NCI-H2029 treated with DMSO at 0.1 percent for 48 hours (cell line): ENCODE measurements around the gene ACSS1.

ENCODE experiments used
- DNase-seq: peaks from one replicate; lab custom pipeline; 2025; lab: John Stamatoyannopoulos, UW

Gene ACSS1

GRCh38 chr20:24993337-24994185 lies 64.4 kb downstream of the ACSS1 start:
- peak; percentile 80 for DNase-seq

- peak; percentile 88 for DNase-seq
Observed at GRCh38 chr20:24992487-24993205, 65.3 kb downstream of the ACSS1 start, which contains the start of gene APMAP. Gene APMAP, minus strand, starts transcription at chr20:24992751. Its CDS starts 63 bp downstream, at chr20:24992688.

- no peak for DNase-seq
Observed at GRCh38 chr20:24991897-24992486, 65.9 kb downstream of the ACSS1 start.

- no peak for DNase-seq
Observed at GRCh38 chr20:24990810-24991252, 67.1 kb downstream of the ACSS1 start.

DNA sequence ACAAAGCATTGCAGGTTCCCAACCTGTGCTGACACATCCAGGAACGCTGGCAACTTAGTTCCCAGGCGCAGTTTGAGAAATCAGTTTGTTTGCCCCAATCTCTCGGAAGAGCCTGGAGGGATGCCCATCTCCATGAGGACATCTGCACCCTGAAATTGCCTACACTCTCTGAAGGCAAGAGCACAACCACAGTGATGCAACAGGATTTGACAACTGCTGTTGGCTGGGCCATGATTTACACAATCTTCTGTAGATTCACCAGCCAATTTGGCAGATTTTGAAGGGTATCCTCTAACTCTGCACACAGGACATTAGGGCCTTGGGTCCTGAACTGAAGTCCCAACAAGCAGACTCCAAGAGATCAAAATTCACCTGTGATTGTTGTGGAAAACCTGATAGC lies 68.8 kb downstream of the ACSS1 start:
- no peak for DNase-seq

DNA sequence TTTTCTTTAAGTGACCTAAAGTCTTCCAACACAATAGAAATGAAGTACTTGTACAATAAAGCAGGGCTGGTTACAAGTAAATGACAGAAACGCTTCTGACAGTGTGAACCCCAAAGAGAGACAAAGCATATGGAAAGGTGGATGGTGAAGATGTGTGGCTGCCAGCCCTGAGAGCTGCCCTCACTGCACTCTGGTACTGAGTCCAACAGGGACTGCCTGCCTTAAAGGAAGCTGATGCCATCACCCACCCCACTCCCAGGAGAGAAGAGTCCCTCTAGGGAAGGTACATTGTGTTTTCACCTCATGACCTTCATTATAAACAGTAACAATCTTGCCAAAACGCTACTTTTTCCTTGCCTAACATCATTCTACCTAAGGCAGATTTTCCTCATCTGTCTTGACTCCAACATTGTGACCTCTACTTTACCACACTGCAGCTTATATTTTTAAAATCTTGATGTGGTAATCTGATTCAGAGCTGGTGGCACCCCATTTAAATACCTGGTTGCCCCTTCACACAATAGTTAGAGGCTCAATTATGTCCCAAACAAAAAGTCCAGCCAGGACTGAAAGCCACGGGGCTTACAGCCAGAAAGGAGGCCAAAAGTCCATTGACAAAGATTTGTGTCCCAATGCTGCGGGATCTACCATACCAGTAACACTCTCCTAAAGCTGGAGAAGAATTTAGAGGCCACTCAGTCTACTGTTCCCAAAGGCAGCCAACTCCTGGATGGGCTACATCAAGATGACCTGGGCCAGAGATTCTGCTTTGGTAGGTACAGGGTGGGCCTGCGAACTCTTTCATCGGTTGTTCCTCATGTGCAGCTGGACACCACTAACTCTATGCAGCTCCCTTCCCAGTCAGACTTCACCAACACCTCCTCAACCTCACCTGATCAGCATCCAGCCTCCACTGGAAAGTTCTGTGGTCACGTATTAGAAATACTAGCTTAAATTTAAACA lies 69.8 kb downstream of the ACSS1 start:
- DNase-seq, result no peak

- DNase-seq, result no peak
Observed at GRCh38 chr20:24987244-24987643, 70.7 kb downstream of the ACSS1 start.

DNA sequence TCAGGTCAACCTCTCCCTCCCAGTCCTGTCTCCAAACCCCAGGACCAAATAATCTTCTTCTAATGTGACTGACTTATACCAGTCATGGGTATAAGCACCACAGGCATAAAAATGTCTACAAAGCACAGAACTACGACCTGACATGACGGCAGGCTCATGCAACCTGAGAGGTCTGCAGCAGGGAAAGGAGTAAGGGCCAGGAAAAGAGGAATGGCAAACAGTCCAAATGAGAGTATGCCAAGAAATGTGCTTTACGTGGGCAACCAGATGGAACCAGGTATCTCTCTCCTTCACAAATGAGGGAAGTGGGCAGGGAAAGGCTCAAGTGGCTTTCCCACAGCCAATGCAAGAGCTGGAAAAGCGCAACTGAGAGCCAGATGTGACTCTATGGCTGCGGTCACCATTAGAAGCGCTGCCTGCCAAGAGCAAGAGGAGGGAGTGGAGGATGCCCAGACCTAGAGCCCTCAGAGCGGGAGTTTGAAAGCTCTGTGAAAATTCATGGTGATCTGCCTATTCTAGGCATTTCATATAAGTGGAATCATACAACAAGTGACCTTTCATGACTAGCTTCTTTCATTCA lies 71.4 kb downstream of the ACSS1 start:
- peak; percentile 97 for DNase-seq

GRCh38 chr20:24985802-24986201 lies 72.1 kb downstream of the ACSS1 start:
- DNase-seq, result no peak

DNA sequence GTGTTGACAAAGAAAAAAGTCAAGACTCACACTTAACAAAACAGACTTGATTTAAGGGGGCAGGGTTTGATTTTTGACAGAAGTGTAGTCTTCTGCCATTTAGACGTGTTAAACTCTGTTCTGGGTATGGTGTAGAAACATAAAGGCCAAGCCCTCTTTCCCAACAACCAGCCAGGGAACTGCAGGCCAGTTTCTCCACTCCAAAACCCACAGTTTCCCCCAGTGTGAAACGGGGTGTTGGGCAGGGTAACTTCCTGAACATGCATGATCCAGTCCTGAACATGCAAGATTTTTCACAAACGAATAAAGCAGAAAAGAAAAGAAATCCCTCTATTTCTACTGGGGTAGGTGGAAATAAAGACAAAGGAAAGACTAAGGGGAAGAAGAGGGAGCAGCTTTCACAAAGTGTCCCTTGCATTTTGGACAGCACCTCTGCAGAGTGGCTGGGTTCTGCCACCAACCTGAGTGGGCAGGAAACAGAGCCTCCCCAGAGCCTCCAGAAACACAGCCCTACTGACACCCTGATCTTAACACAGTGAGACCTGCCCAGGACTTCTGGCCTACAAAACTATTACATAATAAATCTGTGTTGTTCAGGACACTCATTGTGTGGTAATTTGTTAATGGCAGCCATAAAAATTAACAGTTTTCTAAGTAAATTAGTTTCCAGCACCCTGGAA lies 72.8 kb downstream of the ACSS1 start:
- no peak for DNase-seq

DNA sequence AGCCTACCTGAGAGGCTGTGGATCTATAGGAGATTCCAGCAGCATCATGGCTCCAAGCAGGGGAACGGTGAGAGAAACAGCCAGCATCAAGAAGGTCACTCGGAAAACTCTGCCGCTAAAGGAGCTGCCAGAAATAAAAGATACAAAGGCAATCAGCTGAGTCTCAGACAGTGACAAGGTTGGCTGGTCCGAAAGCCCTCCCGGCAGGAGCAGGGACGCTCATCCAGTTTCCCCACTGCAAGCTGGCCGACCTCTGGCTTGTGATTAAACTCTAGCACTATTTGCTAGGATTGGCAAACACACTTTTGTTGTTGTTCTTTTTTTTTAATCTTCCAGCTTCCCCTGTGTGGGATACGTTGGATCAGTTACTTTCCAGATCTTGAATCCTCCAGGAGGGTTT lies 74.0 kb downstream of the ACSS1 start:
- DNase-seq, result no peak

- DNase-seq, result no peak
Observed at GRCh38 chr20:24981790-24982189, 76.1 kb downstream of the ACSS1 start.

GRCh38 chr20:24981282-24981681 lies 76.7 kb downstream of the ACSS1 start:
- no peak for DNase-seq

DNA sequence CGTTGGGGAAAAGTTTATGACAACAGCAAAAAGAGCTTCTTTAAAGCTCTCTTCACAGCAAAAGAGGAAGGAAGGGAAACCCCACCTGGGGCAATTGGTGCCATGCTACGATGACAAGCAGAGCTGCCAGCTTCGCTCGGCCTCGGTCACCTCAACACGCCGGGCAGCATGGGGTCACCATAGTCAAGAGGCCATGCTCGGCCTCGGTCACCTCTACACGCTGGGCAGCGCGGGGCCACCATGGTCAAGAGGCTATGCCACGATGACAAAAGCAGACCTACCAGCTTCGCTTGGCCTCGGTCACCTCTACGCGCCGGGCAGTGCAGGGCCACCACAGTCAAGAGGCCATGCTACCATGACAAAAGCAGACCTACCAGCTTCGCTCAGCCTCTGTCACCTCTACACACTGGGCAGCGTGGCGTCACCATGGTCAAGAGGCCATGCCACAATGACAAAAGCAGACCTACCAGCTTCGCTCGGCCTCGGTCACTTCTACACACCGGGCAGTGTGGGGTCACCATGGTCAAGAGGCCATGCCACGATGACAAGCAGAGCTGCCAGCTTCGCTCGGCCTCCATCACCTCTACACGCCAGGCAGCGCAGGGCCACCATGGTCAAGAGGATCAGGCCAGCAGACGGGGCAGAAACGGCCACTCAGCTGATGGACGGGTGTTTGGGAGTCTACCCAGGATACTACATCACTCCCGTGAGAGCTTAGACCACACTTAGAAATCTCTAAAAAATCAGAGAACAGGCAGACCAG lies 77.5 kb downstream of the ACSS1 start:
- no peak for DNase-seq

- no peak for DNase-seq
Observed at GRCh38 chr20:24979036-24979960, 78.6 kb downstream of the ACSS1 start.

DNA sequence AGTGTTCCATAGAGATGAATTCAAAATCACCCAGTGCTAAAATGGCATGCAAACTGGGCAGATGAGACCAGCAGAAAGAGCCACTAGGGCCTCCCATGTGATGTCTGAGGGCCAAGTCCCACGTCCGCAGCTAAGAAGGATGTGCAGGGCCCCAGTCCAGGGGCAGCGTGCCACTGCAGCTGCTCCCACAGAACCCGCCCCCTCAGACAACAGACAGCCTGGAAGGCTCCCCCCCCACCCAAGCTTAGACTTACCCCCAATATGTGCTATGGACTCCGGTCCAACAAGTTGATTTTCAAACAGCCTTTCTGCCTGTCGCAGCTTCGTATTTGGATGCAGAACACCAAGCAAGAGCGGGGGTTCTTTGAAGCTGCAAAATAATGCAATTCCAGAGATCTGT lies 79.4 kb downstream of the ACSS1 start:
- no peak for DNase-seq

- DNase-seq, result no peak
Observed at GRCh38 chr20:24977797-24978196, 80.1 kb downstream of the ACSS1 start.

DNA sequence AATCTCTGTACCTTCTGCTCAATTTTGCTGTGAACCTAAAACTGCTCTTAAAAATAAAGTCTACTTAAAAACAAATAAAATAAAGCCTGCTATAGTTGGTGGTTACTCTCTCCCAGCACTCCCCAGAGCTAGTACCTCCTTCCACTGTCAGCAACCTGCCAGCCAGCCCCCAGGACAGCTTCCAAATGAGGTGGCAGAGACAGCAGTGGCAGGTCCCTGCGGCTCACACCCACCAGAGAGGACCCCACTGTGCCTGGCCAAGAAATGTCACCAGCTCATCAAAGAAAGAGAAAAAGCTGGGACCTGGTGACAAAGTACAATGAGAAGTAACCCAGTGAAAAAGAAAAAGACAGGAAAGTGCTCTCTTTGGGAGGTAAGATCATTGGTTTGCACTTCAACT lies 80.6 kb downstream of the ACSS1 start:
- no peak for DNase-seq

- DNase-seq, result no peak
Observed at GRCh38 chr20:24972341-24972740, 85.6 kb downstream of the ACSS1 start.
